ENCODE measurements around the gene TTC19. TPM values are rescaled to one million over a fixed set of nuclear protein-coding genes. Genes with fewer than 3 reads are reported as not detected.

The TTC19 gene
- total RNA-seq, 4 donors from 2014 or later: 27.7 to 57.9 (median 48.0) TPM

- TF ChIP-seq, protein P1, sequence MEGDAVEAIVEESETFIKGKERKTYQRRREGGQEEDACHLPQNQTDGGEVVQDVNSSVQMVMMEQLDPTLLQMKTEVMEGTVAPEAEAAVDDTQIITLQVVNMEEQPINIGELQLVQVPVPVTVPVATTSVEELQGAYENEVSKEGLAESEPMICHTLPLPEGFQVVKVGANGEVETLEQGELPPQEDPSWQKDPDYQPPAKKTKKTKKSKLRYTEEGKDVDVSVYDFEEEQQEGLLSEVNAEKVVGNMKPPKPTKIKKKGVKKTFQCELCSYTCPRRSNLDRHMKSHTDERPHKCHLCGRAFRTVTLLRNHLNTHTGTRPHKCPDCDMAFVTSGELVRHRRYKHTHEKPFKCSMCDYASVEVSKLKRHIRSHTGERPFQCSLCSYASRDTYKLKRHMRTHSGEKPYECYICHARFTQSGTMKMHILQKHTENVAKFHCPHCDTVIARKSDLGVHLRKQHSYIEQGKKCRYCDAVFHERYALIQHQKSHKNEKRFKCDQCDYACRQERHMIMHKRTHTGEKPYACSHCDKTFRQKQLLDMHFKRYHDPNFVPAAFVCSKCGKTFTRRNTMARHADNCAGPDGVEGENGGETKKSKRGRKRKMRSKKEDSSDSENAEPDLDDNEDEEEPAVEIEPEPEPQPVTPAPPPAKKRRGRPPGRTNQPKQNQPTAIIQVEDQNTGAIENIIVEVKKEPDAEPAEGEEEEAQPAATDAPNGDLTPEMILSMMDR (IDR thresholded peaks at IDR 0.05; ENCODE audit: low read depth): no peak
Observed at GRCh38 chr17:15967706-15968399, 31.8 kb upstream of the TTC19 start.

GRCh38 chr17:15969463-15969862, 30.2 kb upstream of the TTC19 start:
- TF ChIP-seq, protein P1 (IDR thresholded peaks at IDR 0.05; ENCODE audit: low read depth): no peak

DNA sequence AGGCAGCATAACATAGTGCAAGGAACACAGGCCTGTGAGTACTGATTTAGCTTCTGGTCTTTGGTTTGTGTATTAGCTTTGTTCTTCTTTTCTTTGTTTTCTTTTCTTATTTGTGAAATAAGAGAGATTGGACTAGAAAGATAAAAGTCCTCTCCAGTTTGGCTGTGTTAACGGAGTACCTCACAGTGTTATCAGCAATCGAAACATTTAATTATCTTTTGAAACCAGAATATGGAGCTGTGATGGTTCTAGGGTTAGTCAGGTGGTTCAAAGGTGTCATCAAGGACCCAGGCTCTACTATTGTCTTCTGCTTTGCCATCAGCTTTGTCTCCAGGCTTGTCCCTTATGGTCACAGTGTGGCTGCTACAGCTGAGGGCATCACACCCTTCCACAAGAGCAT, 29.1 kb upstream of the TTC19 start:
- TF ChIP-seq, protein P1 (IDR thresholded peaks at IDR 0.05; ENCODE audit: low read depth): no peak

DNA sequence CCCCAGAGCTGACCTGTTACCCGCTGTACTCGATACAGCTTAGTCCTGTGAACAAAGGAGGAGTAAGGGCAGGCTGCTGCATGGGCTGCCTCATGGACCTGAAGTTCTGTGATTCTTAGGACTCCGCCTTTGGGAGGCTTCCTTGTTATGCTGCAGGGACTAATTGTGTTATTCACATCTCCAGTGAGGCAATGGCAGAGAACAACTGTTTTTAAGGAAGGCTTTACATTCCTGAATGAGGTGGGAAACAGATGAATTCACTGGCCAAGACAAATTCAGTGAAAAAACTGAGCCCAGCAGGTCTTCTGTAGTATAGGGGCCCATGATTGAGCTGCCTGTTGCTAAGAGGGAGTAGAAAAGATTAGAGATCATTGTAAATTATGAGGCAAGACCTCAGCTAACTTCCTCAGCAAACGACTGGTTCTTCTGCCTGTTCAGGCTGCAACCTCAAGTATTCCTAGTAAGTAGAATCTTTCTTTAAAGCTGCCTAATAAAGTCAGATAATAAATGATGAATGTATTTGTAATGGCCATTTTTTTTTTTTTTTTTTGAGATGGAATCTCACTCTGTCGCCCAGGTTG, 28.4 kb upstream of the TTC19 start:
- TF ChIP-seq, protein P1 (IDR thresholded peaks at IDR 0.05; ENCODE audit: low read depth): no peak

DNA sequence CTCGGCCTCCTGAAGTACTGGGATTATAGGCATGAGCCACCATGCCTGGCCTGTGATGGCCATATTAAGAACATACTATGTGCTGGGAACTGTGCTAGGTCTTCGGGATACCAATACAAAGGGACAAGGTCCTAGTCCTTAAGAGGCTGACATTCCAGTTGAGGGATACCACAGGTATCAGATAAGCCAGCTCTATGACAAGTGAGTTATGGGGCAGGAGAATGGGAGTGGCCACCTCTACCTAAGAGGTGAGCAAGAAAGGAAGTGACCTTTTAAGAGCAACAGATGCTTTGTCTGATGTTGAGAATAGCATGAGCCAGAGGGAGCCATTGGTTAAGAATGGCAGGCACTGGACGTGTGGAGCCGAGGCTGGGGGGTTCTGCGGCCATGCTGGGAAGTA, 27.7 kb upstream of the TTC19 start:
- TF ChIP-seq, protein P1 (IDR thresholded peaks at IDR 0.05; ENCODE audit: low read depth): no peak

DNA sequence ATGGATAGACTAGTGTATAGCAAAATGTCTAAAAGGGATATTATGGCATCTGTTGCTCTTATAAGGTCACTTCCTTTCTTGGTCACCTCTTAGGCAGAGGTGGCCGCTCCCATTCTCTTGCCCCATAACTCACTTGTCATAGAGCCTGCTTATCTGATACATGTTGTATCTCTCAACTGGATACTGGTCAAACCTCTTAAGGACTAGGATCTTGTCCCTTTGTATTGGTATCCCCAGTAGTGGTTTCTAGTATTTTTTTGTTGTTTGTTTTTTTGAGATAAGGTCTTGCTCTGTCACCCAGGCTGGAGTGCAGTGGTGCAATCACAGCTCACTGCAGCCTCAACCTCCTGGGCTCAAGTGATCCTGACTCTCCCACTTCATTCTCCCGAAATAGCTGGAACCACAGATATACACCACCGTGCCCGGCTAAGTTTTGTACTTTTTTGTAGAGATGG, 27.1 kb upstream of the TTC19 start:
- TF ChIP-seq, protein P1 (IDR thresholded peaks at IDR 0.05; ENCODE audit: low read depth): no peak

- TF ChIP-seq, protein P1 (IDR thresholded peaks at IDR 0.05; ENCODE audit: low read depth): no peak
Observed at GRCh38 chr17:15973016-15973415, 26.6 kb upstream of the TTC19 start.

All from subcutaneous adipose tissue (tissue), 4 donors.